ENCODE measurements around the gene IL1RAPL1. TPM values are rescaled to one million over a fixed set of nuclear protein-coding genes. Genes with fewer than 3 reads are reported as not detected.
A peak's percentile ranks its signal among the peaks of the same experiment; 100 is the strongest.
"Not testable (repeated sequence)": the region's sequence is repeated elsewhere in the genome, so short reads cannot be mapped to it uniquely, and the experiment has no call there.

Gene IL1RAPL1
- polyA plus RNA-seq, 2 of the 4 experiments (the other 2 are of a cell fraction): not detected

GRCh38 chrX:29315931-29316330 lies 728.7 kb downstream of the IL1RAPL1 start:
- FAIRE-seq (no peak), ATAC-seq (no peak), DNase-seq (ENCODE audit: low read depth in 1 of 2, low spot score in 1 of 2) (no peak)
- Histone ChIP-seq H3K4me3 (no peak overlapping the region), H3K27ac (no peak overlapping the region), H3K4me1 (no peaks in the 10 kb centered on the region), H3K4me2 (no peak overlapping the region), H3K9me3 (no peaks in the 10 kb centered on the region)
- TF ChIP-seq HOXB5 (CRISPR knock-in tag; IDR thresholded peaks at IDR 0.05): no peak
- no peak for TF ChIP-seq POLR2AphosphoS2 (conservative IDR thresholded peaks at IDR 0.05; ENCODE audit: low read length)
- no peak for TF ChIP-seq BCL3 (IDR thresholded peaks at IDR 0.05)
- no peak for TF ChIP-seq HOXA7 (CRISPR knock-in tag; IDR thresholded peaks at IDR 0.05)
- no peak for TF ChIP-seq RFX5 (IDR thresholded peaks at IDR 0.05)
- no peak for TF ChIP-seq KDM5A (IDR thresholded peaks at IDR 0.05)
- TF ChIP-seq ZC3H11A (IDR thresholded peaks at IDR 0.05): no peak
- TF ChIP-seq BHLHE40 (IDR thresholded peaks at IDR 0.05; ENCODE audit: low read depth, low read length): no peak
- no peak for TF ChIP-seq TFCP2L1 (CRISPR knock-in tag; IDR thresholded peaks at IDR 0.05)
- TF ChIP-seq KDM1A (IDR thresholded peaks at IDR 0.05; ENCODE audit: low read depth): no peak
- no peak for TF ChIP-seq RAD21 (conservative IDR thresholded peaks at IDR 0.05 in 1 of 2, IDR thresholded peaks at IDR 0.05 in 1 of 2)
- TF ChIP-seq E2F6 (IDR thresholded peaks at IDR 0.05; ENCODE audit: borderline replicate concordance, low read depth): no peak
- TF ChIP-seq CBX2 (IDR thresholded peaks at IDR 0.05; ENCODE audit: borderline replicate concordance, low read depth): no peak
- TF ChIP-seq EHF (CRISPR knock-in tag; IDR thresholded peaks at IDR 0.05): no peak
- no peak for TF ChIP-seq ESRRA (IDR thresholded peaks at IDR 0.05; ENCODE audit: borderline replicate concordance, low read length)
- TF ChIP-seq ZSCAN20 (CRISPR knock-in tag; IDR thresholded peaks at IDR 0.05): no peak
- TF ChIP-seq NFE2L2 (conservative IDR thresholded peaks at IDR 0.05; ENCODE audit: low read length): no peak
- no peak for TF ChIP-seq EHMT2 (IDR thresholded peaks at IDR 0.05; ENCODE audit: low read depth)
- POLR2A ChIA-PET: no interaction called here
- 32% methylated on average over 3 of the region's 3 CpGs for WGBS (ENCODE audit: missing lambda C conversion rate)
- CTCF ChIA-PET: no interaction called here

- Histone ChIP-seq H3K4me2 (no peak overlapping the region), H3K4me3 (no peak overlapping the region), H3K4me1 (no peaks in the 10 kb centered on the region), H3K27ac (no peak overlapping the region), H3K9me3 (no peaks in the 10 kb centered on the region)
- no peak for DNase-seq (ENCODE audit: low read depth in 1 of 2, low spot score in 1 of 2)
- ChIA-PET CTCF (no interaction called here), POLR2A (no interaction called here)
- no peak for ATAC-seq
- TF ChIP-seq E2F6 (IDR thresholded peaks at IDR 0.05; ENCODE audit: borderline replicate concordance, low read depth) (no peak), EP300 (IDR thresholded peaks at IDR 0.05) (no peak), SREBF2 (IDR thresholded peaks at IDR 0.05) (no peak), EHF (CRISPR knock-in tag; IDR thresholded peaks at IDR 0.05) (no peak), PHF8 (IDR thresholded peaks at IDR 0.05; ENCODE audit: borderline replicate concordance, low read depth) (no peak), EHMT2 (IDR thresholded peaks at IDR 0.05; ENCODE audit: low read depth) (no peak), TFCP2L1 (CRISPR knock-in tag; IDR thresholded peaks at IDR 0.05) (no peak)
- FAIRE-seq: no peak
- WGBS (ENCODE audit: missing lambda C conversion rate): 76% methylated on average over 1 of the region's 1 CpG
Observed at GRCh38 chrX:29318012-29318411, 730.8 kb downstream of the IL1RAPL1 start.

GRCh38 chrX:29332429-29332828 lies 745.2 kb downstream of the IL1RAPL1 start:
- peak; percentile 41 for TF ChIP-seq ZC3H11A (IDR thresholded peaks at IDR 0.05)
- H3K4me2 ChIP-seq; FAIRE-seq; ATAC-seq; DNase-seq (ENCODE audit: low read depth in 1 of 2, low spot score in 1 of 2); CTCF ChIA-PET; H3K4me1 ChIP-seq; POLR2A ChIA-PET; H3K4me3 ChIP-seq; H3K27ac ChIP-seq; H3K9me3 ChIP-seq: not testable (repeated sequence)
- WGBS (ENCODE audit: missing lambda C conversion rate): 93% methylated on average over 3 of the region's 3 CpGs

- ATAC-seq; FAIRE-seq; H3K9me3 ChIP-seq; DNase-seq (ENCODE audit: low read depth in 1 of 2, low spot score in 1 of 2); POLR2A ChIA-PET; H3K4me1 ChIP-seq; H3K27ac ChIP-seq; H3K4me3 ChIP-seq; CTCF ChIA-PET; H3K4me2 ChIP-seq: not testable (repeated sequence)
- no CpG with 5 or more reads among the region's 27 CpGs for WGBS (ENCODE audit: missing lambda C conversion rate)
Observed at GRCh38 chrX:29333091-29333490, 745.8 kb downstream of the IL1RAPL1 start.
